Stimulated activated CD4-positive, alpha-beta T cell treated with anti-CD3 and anti-CD28 coated beads, Interleukin-1b, Interleukin-23, amount 100 ng/mL, for 1 hour (primary cell): ENCODE results near the gene DNAJC7.

Experiments
- DNase-seq, 2 donors: peaks; one replicate each; pipeline ENCODE4 v3.0.0-alpha.2; 2020; ENCODE audit warnings: low read depth in 2 of 2

The DNAJC7 gene

DNA sequence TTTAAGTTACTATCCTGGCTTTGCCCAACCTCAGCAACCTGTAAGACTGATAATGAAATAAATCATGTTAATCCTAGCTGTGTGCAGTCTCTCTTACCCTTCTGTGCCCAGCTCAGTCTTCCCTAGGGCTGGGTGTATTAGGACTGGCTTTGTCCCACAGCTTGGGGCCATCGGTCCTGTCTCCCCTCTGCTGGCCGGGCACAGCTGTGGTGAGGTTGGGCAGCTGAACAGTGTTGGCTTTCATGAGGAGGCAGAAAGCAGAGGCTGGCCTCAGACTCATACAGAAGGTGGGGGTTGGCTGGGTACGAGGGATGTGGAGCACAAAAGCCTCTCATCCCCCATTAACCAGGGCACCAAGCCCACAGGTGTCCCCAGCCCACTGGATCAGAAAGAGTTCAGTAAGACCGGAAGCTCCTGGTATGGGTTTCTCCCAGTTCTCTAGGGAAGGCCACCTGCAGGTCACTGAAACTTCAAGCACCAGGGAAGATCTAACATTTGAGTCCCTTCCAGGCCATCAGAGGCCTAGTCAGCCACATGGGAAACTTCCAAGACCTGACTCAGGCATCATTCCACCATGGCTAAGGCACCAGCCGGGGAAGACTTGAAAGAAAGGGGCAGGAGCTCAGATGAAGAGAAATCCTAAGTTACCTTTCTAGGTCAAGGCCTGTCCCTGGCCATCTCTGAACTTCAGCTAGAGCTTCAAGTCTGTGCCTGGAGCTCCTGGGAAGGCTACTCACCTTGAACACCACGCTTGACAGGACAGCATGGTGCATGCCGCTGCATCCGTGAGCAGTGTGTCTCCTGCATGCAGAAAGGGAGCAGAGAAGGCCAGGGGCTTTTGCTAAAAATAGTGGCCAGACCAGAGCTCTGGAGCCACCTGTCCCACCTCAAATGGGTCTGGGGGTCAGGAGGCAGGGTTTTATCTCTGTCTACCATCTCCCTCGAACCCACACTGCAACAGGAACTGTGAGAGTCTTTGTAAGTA lies 41.8 kb downstream of the DNAJC7 start:
- DNase-seq, result no peak

DNA sequence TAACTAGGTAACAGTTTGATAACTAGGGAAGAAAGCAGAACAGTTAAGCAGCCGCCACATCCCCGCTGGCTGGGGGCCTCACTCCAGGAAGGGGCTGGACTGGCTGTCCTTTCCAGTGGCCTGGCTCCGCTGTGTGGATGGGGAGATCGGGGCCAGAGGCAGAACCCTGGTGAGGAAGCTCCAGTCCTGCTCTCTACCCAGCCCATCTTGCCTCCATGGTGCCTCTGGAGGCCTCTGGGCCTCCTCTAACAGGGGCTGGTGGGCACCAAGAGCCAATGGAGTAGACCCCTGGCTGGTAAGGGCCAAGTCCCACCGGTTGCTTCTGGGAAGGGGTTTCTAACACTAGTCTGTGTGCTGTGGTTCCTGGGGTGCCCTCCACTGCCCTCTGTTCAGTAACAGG lies 42.6 kb downstream of the DNAJC7 start:
- DNase-seq, result no peak

DNA sequence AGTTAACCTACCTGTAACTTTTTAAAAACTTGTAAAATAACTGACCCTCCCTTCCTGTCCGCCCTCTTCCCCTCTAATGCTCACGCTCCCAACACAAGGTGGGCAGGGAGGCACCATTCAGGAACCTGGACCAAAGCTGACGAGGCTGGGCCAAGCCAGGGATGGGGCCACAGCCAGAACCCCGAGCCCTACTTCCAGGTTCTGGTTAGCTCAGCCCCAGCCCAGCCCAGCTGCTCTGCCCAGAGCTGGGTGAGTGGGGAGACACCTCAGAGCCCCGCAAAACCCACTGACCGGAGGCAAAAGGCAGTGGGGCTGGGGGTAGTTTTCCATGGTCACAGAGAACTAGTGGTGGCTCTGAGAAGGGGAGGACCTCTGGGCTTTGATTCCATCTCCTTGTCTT lies 43.2 kb downstream of the DNAJC7 start:
- no peak for DNase-seq

DNA sequence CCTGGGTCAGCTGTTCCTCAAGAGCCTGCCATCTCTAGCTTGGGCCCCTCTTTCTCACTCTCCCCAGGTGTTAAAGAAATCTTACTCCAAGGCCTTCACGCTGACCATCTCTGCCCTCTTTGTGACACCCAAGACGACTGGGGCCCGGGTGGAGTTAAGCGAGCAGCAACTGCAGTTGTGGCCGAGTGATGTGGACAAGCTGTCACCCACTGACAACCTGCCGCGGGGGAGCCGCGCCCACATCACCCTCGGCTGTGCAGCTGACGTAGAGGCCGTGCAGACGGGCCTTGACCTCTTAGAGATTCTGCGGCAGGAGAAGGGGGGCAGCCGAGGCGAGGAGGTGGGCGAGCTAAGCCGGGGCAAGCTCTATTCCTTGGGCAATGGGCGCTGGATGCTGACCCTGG lies 43.8 kb downstream of the DNAJC7 start:
- no peak for DNase-seq

DNA sequence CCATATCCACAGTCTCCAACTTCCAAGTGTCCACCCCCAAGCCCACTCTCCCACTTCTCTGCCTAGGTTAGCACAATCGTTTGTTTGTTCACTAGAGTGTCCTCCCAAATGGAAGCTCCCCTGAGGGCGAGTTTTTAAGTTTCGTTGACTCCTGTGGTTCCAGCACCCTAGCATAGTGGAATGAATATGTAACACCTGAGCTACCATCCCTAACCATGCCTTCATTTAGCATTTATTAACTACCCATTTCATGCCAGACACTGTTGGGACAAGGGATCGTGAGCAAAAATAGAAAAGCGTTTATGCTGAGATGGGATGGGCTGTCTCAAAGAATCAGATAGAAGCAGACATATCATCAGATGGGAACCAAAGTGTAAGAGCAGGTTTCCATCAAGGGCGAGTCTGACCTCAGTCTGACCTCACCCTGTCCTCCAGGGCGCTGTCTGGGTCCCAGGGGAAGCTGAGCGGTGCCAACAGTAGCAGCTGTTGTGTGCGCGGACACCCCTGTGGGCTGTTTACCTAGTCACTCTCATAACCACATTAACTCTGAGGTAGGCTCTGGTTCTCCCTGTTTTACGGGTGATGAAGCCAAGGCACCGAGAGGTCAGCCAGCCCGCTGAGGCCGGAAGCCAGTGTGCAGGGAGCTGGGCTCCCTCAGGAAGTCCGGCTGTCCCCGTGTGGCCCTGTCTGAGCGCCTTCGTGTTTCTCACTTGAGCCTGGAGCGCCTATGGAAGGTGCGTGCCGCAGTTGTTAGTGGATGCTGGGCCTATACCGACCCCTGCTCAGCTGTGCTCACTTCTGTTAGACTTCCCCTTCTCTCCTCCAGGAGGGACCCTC lies 44.5 kb downstream of the DNAJC7 start:
- no peak for DNase-seq

DNA sequence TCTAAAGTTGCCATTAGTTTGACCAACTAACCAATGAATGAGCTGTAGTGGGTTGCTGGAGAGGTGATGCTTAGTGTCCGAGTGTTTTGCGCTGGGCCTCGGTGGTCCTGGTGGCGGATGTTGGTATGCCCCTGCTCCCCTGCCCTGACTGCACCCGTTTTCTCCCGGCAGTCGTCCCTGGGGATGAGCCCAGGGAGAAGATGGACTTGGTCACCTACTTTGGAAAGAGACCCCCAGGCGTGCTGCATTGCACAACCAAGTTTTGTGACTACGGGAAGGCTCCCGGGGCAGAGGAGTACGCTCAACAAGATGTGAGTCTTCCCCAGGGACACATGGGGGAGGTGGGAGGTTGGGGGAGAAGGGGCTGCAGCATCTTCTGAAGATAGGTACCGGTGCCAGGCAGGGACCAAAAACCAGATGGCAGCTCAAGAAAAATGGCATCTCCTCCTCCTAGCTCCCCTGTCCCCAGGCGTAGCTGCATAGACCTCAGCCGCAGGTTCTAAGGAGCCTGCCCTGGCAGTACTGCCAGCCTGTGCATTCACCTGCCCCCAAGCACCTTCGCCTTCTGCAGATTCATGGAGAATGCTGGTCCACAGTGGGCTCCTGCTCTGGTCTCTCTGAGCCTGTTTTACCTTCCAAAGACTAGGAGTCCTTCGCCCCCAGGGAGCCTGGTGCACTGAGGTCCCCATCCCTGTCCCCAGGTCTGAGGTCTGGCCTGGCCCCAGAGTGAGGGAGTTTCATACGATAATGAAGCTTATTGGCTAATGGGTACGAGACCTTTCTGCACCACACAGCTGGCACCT lies 45.3 kb downstream of the DNAJC7 start:
- no peak for DNase-seq

DNA sequence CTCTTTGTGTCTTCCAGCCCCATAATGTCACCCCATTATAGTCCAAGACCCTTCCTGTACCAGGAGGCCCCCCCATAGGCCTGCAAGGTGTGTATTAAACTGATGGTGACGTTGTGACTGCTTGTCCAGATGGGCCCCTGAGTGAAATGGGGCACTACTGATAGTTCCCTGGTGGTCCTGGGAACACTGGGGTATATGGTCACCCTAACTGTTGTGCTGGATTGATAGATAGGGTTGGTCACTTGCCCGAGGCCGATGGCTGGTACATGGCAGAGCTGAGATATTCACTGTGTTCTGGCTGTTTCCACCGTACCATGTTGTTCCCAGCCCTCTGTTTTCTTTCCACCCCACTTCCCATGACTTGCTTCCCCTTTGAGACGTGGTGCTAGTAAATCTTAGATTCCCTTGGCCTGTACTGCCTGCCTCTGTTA lies 46.3 kb downstream of the DNAJC7 start:
- no peak for DNase-seq

DNA sequence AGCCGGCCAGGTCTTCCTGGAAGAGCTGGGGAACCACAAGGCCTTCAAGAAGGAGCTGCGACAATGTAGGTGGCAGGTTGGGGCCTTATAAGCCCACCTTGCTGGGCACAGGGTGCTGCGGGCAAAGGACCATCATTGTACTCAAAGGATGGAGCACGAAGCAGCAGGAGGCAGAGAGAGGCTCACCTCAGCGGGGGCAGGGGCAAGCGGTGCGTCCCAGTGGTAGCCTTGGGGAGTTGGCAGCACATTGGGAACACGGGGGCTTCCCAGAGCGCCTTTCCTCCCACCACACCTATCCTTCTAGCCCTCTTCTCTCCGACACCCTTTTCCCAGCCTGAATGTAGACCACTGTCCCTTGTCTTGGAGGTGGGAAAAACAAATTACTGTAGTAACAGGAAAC lies 48.6 kb downstream of the DNAJC7 start:
- DNase-seq, result no peak

DNA sequence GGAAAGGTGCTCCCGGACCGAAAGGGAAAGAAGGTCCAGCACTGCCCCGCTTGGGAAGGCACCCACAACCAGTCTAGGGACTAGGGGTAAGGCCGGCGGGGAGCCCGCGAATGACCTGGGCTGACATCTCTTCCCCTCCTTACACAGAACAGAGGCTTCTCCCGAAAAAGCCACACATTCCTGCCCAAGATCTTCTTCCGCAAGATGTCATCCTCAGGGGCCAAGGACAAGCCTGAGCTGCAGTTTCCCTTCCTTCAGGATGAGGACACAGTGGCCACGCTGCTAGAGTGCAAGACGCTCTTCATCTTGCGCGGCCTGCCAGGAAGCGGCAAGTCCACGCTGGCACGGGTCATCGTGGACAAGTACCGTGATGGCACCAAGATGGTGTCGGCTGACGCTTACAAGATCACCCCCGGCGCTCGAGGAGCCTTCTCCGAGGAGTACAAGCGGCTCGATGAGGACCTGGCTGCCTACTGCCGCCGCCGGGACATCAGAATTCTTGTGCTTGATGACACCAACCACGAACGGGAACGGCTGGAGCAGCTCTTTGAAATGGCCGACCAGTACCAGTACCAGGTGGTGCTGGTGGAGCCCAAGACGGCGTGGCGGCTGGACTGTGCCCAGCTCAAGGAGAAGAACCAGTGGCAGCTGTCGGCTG lies 49.2 kb downstream of the DNAJC7 start:
- DNase-seq, result no peak

DNA sequence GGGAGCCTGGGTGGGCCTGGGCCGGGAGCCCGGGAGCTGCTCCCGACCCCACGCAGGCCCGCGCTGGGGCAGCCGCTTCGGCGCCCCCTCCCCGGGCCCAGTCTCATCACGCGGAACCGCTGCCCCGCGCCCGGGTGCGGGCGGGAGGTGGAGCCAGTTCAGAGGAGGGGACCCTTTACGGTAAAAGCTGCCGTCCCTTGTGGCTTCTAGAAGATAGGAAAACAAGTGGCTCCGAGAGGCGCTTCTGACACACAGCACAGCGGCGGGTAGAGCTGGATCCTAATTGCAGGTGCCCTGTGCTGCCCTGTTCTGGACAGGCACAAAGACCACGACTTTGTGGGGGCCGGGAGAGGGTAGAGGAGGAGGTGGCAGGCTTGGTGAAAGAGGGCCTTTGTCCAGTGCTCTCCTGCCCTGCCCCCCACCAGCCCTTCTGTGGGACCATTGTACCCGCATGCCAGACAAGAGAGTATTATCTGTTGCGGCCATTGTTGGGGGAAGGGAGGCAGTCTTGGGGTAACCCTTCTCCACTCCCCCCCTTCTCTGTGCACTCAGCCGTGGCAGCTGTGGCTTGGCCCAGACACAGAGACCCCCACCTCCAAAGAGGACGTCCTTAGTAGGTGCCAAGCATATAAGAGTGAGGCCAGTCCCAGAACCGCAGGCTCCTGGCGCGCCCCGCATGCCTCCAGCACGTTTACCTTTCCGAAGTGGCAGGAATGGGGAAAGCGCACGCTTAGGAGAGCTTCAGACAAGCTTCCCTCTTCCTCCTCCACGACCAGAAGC lies 49.9 kb downstream of the DNAJC7 start:
- DNase-seq, result peak in 1 of 2 donors; percentile 14

DNA sequence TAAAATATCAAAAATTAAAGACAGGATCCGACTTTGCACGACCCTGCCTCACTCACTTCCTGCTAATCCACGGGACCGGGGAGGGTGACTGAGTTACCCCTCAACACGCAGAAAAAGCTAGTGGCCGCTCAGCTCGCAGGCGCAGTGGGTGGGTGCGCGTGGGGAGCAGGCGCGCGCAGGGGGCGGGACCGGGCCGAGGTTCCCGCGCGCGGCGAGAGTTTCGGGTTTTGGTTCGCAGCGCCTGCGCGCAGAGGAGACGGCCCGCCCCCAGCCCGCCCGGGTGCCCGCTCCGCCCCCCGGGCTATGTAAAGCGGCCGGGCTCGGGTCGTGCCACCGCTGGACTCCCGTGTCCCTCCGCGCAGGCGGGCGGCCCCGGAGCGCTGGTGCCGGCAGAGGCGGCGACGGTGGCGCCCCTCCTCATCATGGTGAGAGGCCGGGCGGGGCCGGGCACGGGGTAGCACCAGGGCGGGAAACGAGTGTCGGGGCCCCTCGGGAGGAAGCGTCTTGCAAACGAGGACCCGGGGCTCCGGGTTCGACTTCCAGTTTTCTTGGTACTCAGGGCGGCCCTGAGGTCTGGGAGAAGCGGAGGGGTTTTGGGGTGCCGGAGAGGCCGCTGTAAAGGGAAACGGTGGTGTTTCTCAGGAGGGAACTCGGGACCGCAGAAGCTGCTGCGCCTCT lies 50.6 kb downstream of the DNAJC7 start, which contains the start of gene CNP:
TSS of gene CNP (plus strand) at position 333 of the 678 bp plus-strand sequence. CDS start at position 423, 90 bp downstream.
- peak; percentile 73 to 87 for DNase-seq

DNA sequence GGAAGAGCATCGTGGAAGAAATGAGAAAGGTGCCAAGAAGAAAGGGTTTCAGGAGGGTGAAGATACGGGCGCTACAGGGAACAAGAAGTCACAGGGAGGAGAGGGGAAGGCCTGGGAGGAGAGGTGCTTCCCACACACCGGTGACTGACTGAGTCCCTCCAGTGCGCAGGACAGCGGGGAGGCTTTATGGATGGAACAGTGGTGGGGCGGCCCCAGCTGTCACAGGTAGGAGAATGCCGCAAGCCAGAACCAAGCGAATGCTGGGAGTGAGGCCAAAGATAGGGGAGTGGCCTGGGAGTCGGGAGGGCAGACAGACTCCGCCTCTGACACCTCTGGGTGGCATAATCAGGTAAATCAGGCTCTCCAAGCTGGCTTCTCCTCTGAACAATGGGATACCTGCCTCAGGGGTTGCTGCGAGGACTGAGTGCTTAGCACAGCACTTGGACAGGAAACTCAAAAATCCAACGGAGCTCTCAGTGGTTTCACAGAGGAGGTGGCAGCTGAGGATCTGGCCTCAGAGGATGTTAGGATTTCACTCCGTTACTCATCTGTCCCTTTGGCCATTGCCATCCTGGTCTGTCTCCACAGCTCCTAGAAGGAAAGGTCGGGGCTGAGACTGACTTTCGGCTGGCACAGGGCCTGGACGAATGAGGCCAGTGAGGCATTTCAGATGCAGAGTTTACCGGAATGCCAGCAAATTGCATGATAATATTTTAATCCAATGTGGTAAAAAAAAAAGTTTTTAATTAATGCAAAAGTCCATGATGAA lies 51.4 kb downstream of the DNAJC7 start:
- DNase-seq, result peak; percentile 26 to 36

DNA sequence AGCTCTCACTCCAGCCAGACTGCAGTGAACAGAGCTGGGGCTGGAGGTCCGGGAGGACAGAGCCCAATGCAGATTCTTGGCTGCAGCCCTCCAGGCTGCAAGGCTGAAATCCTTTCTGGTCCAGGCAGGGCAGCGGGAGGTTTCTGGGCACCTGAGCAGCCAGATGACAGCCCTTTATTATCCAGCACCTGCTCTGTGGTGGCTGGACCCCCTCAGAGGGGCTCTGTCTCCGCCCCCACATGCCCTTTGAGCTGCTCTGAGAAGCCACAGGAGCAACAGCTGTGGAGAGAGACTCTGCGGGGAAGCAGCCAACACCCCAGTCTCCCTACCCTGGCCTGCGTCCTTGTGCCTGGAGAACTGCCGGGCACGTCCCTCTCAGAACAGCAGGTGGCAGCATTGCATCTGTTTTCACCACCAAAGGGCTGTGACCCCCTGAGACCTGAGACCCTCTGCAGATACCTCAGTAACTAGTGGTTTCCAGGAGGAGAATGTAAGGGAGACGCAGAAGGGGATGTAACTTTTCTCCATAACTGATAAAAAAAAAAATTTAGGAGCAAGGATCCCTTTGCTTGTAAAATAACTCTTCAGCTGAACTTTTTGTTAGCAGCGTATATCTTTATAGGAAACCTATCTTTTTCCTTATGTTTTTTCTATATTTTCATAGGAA lies 54.3 kb downstream of the DNAJC7 start:
- DNase-seq, result peak; percentile 25 to 51

DNA sequence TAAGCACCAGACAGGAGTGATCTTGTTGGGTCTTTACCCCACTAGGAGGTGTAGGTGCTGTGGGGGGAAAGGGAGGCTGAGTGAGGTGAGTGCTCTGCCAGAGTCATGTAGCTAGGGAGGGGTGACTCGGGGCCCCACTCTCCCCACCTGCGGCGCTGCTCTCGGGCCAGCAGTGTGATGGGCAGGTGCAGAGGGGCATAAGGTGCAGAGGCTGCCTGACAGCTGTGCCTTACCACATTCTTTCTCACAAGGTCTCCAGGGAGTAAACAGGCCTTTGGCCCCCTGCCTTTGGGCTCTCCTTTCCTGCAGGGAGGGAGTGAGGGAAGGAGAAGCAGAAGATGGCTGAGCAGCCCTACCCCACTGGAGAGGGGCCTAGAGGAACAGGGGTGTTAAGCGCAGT lies 55.1 kb downstream of the DNAJC7 start:
- no peak for DNase-seq

DNA sequence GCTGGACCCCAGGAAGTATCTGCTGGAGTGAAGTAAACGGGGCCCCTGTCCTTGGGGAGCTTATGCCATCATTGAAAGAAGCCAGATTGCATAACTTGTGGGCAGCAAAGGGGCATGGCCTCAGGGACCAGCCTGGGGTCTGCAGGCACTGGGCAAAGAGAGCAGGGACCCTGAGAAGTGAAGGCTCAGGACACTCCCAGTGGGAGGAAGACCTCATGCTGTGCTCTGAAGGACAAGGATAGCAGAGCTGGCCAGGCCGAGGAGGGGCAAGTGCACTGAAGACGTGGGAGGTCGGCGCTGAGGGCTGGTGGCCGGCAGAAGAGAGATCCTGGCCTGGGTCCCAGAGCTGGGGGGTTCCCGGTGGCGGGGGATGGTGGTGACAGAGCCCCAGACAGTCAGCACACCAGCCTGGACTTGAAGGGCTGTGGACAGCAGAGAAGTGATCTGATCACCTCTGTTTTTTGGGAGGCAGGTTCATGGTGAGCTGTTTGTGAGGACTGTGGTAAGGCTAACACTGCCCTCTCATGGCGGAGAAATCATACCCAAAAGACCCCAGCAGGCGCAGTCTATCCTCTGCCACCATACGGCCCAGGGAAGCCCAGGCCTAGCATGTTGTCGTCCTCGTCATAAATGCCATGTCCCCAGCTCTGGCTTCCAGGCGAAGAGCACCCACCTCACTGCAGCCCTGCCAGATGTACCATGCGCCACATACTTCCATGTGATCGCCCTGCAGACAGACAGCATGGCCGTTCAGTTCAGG lies 57.7 kb downstream of the DNAJC7 start:
- DNase-seq, result no peak

DNA sequence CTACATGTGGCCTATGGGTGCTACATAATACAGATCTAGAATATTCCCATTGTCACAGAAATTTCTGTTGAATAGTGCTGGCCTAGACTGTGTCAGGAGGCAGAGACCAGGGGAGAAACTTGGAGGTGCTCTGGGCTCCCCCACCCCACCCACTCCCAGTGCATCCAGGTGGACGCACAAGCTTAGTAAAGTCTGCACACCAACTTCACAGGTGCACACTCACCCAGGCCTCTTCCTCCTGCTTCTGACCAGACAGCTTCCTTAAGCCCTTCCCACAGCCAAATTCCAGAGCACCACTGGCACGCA lies 58.3 kb downstream of the DNAJC7 start:
- no peak for DNase-seq

DNA sequence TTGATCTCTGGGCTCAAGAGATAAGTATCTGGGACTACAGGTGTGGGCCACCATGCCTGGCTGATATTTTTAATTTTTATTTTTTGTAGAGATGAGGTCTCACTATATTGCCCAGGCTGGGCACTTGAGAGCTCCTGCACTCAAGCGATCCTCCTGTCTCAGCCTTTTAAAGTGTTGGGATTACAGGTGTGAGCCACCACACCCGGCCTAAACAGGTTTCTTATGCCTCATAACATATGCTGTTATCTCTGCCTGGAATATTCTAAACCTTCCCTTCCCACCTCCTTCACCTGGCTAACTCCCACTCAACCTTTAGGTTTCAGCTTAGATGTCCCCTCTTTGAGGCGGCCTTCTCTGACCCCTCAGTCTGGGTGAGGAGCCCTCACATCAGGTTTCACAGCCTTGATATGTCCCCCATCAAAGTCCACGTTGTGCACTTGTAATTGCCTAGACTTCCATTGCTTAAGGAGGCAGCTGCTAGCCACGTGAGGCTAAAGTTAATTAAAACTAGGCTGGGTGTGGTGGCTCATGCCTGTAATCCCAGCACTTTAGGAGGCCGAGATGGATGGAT lies 59.3 kb downstream of the DNAJC7 start:
- no peak for DNase-seq
